NB4 (cell line): ENCODE results near the gene AHRR.

Experiments
- DNase-seq: peaks from one replicate; pipeline ENCODE4 v3.0.0; 2010; ENCODE audit warnings: low read depth
- H3K4me3 ChIP-seq: one replicate; pipeline ENCODE4 v1.5.1; 2011; ENCODE audit warnings: mild to moderate bottlenecking, low read depth, low read length, moderate library complexity
- CTCF ChIP-seq: IDR thresholded peaks from one replicate; pipeline ENCODE4 v1.5.1; 2012; ENCODE audit warnings: low read depth, low read length
- MAX ChIP-seq: IDR thresholded peaks from 2 replicates; pipeline ENCODE4 v1.6.1; 2011; ENCODE audit warnings: low read depth, low read length
- MYC ChIP-seq: IDR thresholded peaks from 2 replicates; pipeline ENCODE4 v1.6.1; 2011; ENCODE audit warnings: low read depth, low read length
- POLR2A ChIP-seq: IDR thresholded peaks from 2 replicates; pipeline ENCODE4 v1.6.1; 2011; ENCODE audit warnings: mild to moderate bottlenecking; ENCODE audit not compliant: insufficient read length; ENCODE audit errors: extremely low read depth

The AHRR gene

GRCh38 chr5:424301-425110, 103.0 kb downstream of the AHRR start:
- TF ChIP-seq MAX = no peak
- peak; percentile 18 for TF ChIP-seq POLR2A
- no peak for TF ChIP-seq MYC
- TF ChIP-seq CTCF = no peak
- H3K4me3 ChIP-seq = no peak overlapping the region
- peak; percentile 70 for DNase-seq

- peak; percentile 48 for DNase-seq
- TF ChIP-seq MYC = no peak
- peak; percentile 34 for TF ChIP-seq CTCF
- TF ChIP-seq MAX = no peak
- no peak for TF ChIP-seq POLR2A
- no peak overlapping the region for H3K4me3 ChIP-seq
These were observed 104.2 kb downstream of the AHRR start for GRCh38 chr5:425714-426113.

- no peak for DNase-seq
- TF ChIP-seq MAX (no peak), MYC (no peak), POLR2A (no peak), CTCF (no peak)
- no peak overlapping the region for H3K4me3 ChIP-seq
These were observed 105.0 kb downstream of the AHRR start for GRCh38 chr5:426392-426976.

- no peak overlapping the region for H3K4me3 ChIP-seq
- DNase-seq = no peak
- TF ChIP-seq POLR2A (no peak), MAX (no peak), CTCF (no peak)
These were observed 106.0 kb downstream of the AHRR start for GRCh38 chr5:427415-428087.

GRCh38 chr5:428219-428618, 106.7 kb downstream of the AHRR start:
- DNase-seq = no peak
- TF ChIP-seq CTCF (no peak), POLR2A (no peak), MYC (no peak), MAX (no peak)

More at GRCh38 chr5:428219-428618, 106.7 kb downstream of the AHRR start:
- H3K4me3 ChIP-seq = no peak overlapping the region
